CD14-positive monocyte (primary cell): Measurements from ENCODE around the gene NMBR. TPM values are rescaled to one million over a fixed set of nuclear protein-coding genes. Genes with fewer than 3 reads are reported as not detected.

Source experiments
- DNase-seq, 3 donors: peaks; one replicate each; pipeline ENCODE4 v3.0.0-alpha.2; 2011 to 2022
- H2AFZ ChIP-seq: 2 replicates; pipeline ENCODE4 v1.6.0; 2012; ENCODE audit warnings: mild to moderate bottlenecking, low read depth, low read length, inconsistent platforms; ENCODE audit not compliant: insufficient read depth, poor library complexity, severe bottlenecking
- H3K27ac ChIP-seq, 2 donors: 1 replicate in 1 of 2; 2 replicates in 1 of 2; pipeline ENCODE4 v1.5.1; 2012 to 2013; ENCODE audit warnings: low read length in 2 of 2, control low read depth in 1 of 2, inconsistent platforms in 1 of 2, low read depth in 1 of 2, mild to moderate bottlenecking in 1 of 2
- H3K27me3 ChIP-seq, 2 donors: one replicate each; pipeline versions ENCODE4 v1.6.0 to v1.6.1; 2011 to 2013; ENCODE audit warnings: low read length in 2 of 2; ENCODE audit not compliant: control insufficient read depth in 2 of 2, insufficient read depth in 2 of 2
- H3K36me3 ChIP-seq, 2 donors: replicated peaks in 1 of 2; 1 replicate in 1 of 2; 2 replicates in 1 of 2; pipeline versions ENCODE4 v1.5.1 to v1.6.1; 2012 to 2013; ENCODE audit warnings: low read length in 2 of 2, control low read depth in 1 of 2, inconsistent platforms in 1 of 2, mild to moderate bottlenecking in 1 of 2; ENCODE audit not compliant: insufficient read depth in 2 of 2, control insufficient read depth in 1 of 2
- H3K4me1 ChIP-seq, 2 donors: 1 replicate in 1 of 2; 2 replicates in 1 of 2; pipeline versions ENCODE4 v1.5.1 to v1.6.1; 2012 to 2013; ENCODE audit warnings: low read length in 2 of 2, control low read depth in 1 of 2, inconsistent platforms in 1 of 2, mild to moderate bottlenecking in 1 of 2, moderate library complexity in 1 of 2; ENCODE audit not compliant: insufficient read depth in 2 of 2, control insufficient read depth in 1 of 2
- H3K4me2 ChIP-seq: replicated peaks from 2 replicates; pipeline ENCODE3; 2012; ENCODE audit warnings: low read length, moderate library complexity, mild to moderate bottlenecking; ENCODE audit not compliant: poor library complexity, severe bottlenecking; ENCODE audit errors: extremely low read depth
- H3K4me3 ChIP-seq, 3 experiments: fragments of 200-600 bp in 1 of 3; sonication (generic) in 1 of 3; replicated peaks in 1 of 3; 1 replicate in 2 of 3; 2 replicates in 1 of 3; pipeline ENCODE4 v1.5.1; 2011 to 2013; ENCODE audit warnings: low read length in 3 of 3, mild to moderate bottlenecking in 3 of 3, control low read depth in 2 of 3, low read depth in 2 of 3, inconsistent platforms in 1 of 3, moderate library complexity in 1 of 3
- H3K79me2 ChIP-seq: 2 replicates; pipeline ENCODE4 v1.6.0; 2012; ENCODE audit warnings: mild to moderate bottlenecking, control low read depth, inconsistent platforms, low read length, moderate library complexity; ENCODE audit not compliant: insufficient read depth
- H3K9ac ChIP-seq: 2 replicates; pipeline ENCODE4 v1.6.0; 2017; ENCODE audit warnings: low read length, mild to moderate bottlenecking; ENCODE audit not compliant: insufficient read depth, poor library complexity, severe bottlenecking
- H3K9me3 ChIP-seq, 2 donors: replicated peaks in 1 of 2; 1 replicate in 1 of 2; 2 replicates in 1 of 2; pipeline versions ENCODE4 v1.5.1 to v1.6.1; 2012 to 2013; ENCODE audit warnings: low read length in 2 of 2, control low read depth in 1 of 2; ENCODE audit not compliant: control insufficient read depth in 1 of 2, insufficient read depth in 1 of 2
- H4K20me1 ChIP-seq: 2 replicates; pipeline ENCODE4 v1.6.0; 2012; ENCODE audit warnings: mild to moderate bottlenecking, low read length, control low read depth, moderate library complexity; ENCODE audit not compliant: insufficient read depth
- H3K27ac Mint-ChIP-seq, 7 donors: one replicate each; pipeline ENCODE4 v1.8.0; 2020; ENCODE audit warnings: mild to moderate bottlenecking in 7 of 7, mixed read lengths in 7 of 7, moderate library complexity in 6 of 7, inconsistent platforms in 2 of 7
- H3K27me3 Mint-ChIP-seq, 3 donors: one replicate each; pipeline ENCODE4 v1.8.0; 2021 to 2022; ENCODE audit warnings: low read depth in 3 of 3, mild to moderate bottlenecking in 3 of 3, mixed read lengths in 3 of 3, moderate library complexity in 3 of 3, inconsistent platforms in 1 of 3
- H3K36me3 Mint-ChIP-seq, 2 donors: one replicate each; pipeline ENCODE4 v1.8.0; 2020; ENCODE audit warnings: mixed read lengths in 2 of 2, inconsistent platforms in 1 of 2, mild to moderate bottlenecking in 1 of 2
- H3K4me1 Mint-ChIP-seq: one replicate; pipeline ENCODE4 v1.8.0; 2020; ENCODE audit warnings: mild to moderate bottlenecking, mixed read lengths
- H3K4me3 Mint-ChIP-seq, 2 donors: one replicate each; pipeline ENCODE4 v1.8.0; 2020; ENCODE audit warnings: mild to moderate bottlenecking in 2 of 2, mixed read lengths in 2 of 2, moderate library complexity in 1 of 2
- H3K9me3 Mint-ChIP-seq, 7 donors: one replicate each; pipeline ENCODE4 v1.8.0; 2020 to 2022; ENCODE audit warnings: mixed read lengths in 7 of 7, mild to moderate bottlenecking in 6 of 7, moderate library complexity in 6 of 7, inconsistent platforms in 2 of 7
- CTCF ChIP-seq: fragments of 200-600 bp; IDR thresholded peaks from one replicate; pipeline ENCODE4 v1.8.0; 2022; ENCODE audit warnings: antibody characterized with exemption, mild to moderate bottlenecking
- WGBS: methylation state at CpG from one replicate; pipeline ENCODE4 v1.1.5; 2013; ENCODE audit warnings: missing lambda C conversion rate; ENCODE audit not compliant: insufficient coverage; 5-methylcytosine and 5-hydroxymethylcytosine counted together
- intact Hi-C, 2 donors: fragments of 100-400 bp; cut with micrococcal nuclease; formaldehyde crosslinking; loops; one replicate each; pipeline versions ENCODE4 v1.15.0 to v1.15.1; 2023
- polyA minus RNA-seq: library from RNA; depleted of rRNA, polyadenylated mRNA; stranded (reverse); fragments of >200 nt; gene quantifications from 2 replicates; pipeline ENCODE4 v1.2.3, GENCODE V29; 2012
- polyA plus RNA-seq, 3 donors: library from polyadenylated mRNA; depleted of rRNA in 1 of 3; unstranded in 2 of 3; stranded (reverse) in 1 of 3; fragments of 300-500 nt in 2 of 3; fragments of >200 nt in 1 of 3; fragmentation: Illumina TruSeq in 2 of 3; gene quantifications; 1 replicate in 2 of 3; 2 replicates in 1 of 3; pipeline ENCODE4 v1.2.3, GENCODE V29; 2012 to 2021
- total RNA-seq, 12 experiments: library from RNA in 1 of 12; stranded (reverse) in 1 of 12; fragments of 120-200 nt in 1 of 12; gene quantifications; one replicate each; pipeline ENCODE4 v1.2.4 and lab custom pipeline; 2013 to 2026; ENCODE audit warnings: mixed read lengths in 6 of 12, inconsistent platforms in 1 of 12

The NMBR gene
- total RNA-seq (2013): not detected
- polyA plus RNA-seq (not detected), polyA minus RNA-seq (not detected in 2 replicates), total RNA-seq (lab: John Stamatoyannopoulos, UW) (0 to 0.35 (median 0) reads per million in 11 experiments)

- DNase-seq: peak; percentile 98 to 100 (median 98)
- H3K4me3 ChIP-seq: peak within 1 kb of the TSS; percentile 79 to 95 (median 87)
- no peaks in the 10 kb centered on the region for H3K9me3 Mint-ChIP-seq
- H3K79me2 ChIP-seq: peaks cover 55% of the 10 kb centered on the region
- peaks cover 22 to 24% of the 10 kb centered on the region in 2 donors for H3K4me1 ChIP-seq
- no peaks in the 10 kb centered on the region for H3K27me3 ChIP-seq
- peaks cover 0 to 14% of the 10 kb centered on the region in 2 donors for H3K36me3 ChIP-seq
- H3K4me2 ChIP-seq: peak within 1 kb of the TSS; percentile 93
- peak; percentile 81 for TF ChIP-seq CTCF
- intact Hi-C loops: loop anchor here in 1 of 2 donors (5.0 kb wide), 1 partner anchor 240 kb away; no protein-coding TSS in a partner anchor
- no peaks in the 10 kb centered on the region for H3K9me3 ChIP-seq
- under 1% methylated on average over 34 of the region's 38 CpGs for WGBS
- peak within 1 kb of the TSS; percentile 84 for H2AFZ ChIP-seq
- peaks cover 38% of the 10 kb centered on the region for H3K4me1 Mint-ChIP-seq
- H3K27me3 Mint-ChIP-seq: peaks cover 0 to 4% (median 4%) of the 10 kb centered on the region in 3 donors
- peak within 1 kb of the TSS; percentile 90 to 95 for H3K4me3 Mint-ChIP-seq
- H3K9ac ChIP-seq: peak within 1 kb of the TSS; percentile 69
- peak within 1 kb of the TSS; percentile 46 to 83 for H3K27ac ChIP-seq
- H3K27ac Mint-ChIP-seq: peak within 1 kb of the TSS; percentile 86 to 94 (median 90)
- H3K36me3 Mint-ChIP-seq: peaks cover 12 to 22% of the 10 kb centered on the region in 2 donors
- peaks cover 31% of the 10 kb centered on the region for H4K20me1 ChIP-seq
These were observed at the start of gene NMBR, which contains the start of gene VTA1 for GRCh38 chr6:142146828-142147662. Gene NMBR, minus strand, starts transcription at chr6:142147122. Its CDS starts 58,464 bp downstream, at chr6:142088658. Gene VTA1, plus strand, starts transcription at chr6:142147263. Its CDS starts 25 bp downstream, at chr6:142147288.

DNA sequence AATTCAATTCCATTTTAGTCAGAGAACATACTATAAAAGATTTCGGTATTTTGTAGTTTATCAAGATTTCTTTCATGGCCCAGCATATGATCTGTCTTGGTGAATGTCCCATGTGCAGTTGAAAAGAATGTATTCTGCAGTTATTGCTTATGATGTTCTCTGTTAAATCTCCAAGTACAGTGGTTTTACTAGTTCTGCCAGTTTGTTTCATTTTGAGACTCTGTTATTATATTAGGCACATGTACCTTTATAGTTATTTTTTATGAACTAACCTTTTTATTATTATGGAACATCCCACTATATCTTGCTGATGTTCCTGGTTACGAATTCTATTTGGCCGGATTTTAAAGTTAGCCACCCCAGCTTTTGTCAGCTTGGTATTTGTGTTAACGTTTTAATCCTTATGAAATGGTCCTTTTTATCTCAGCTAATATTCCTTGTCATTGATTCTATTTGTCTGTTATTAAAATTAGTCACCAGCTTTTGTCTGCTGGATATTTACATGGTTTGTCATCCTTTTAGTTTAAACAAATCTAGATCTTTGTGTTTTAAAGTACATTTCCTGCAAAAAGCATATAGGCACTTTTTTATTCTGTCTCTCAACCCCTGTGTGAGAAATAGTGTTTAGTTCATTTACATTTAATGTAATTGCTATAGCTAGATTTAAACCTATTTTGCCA is 49.1 kb upstream of the NMBR start:
- H3K4me1 Mint-ChIP-seq: no peaks in the 10 kb centered on the region
- WGBS: no CpG with 5 or more reads among the region's 4 CpGs
- H3K79me2 ChIP-seq: no peaks in the 10 kb centered on the region

More for the DNA sequence above, 49.1 kb upstream of the NMBR start:
- Histone ChIP-seq H3K27ac (no peak overlapping the region), H3K27me3 (no peaks in the 10 kb centered on the region), H3K9ac (no peak overlapping the region), H3K4me2 (no peak overlapping the region), H2AFZ (no peak overlapping the region), H3K4me3 (no peak overlapping the region), H3K36me3 (peaks cover 38 to 51% of the 10 kb centered on the region in 2 donors), H4K20me1 (peaks cover 8% of the 10 kb centered on the region), H3K4me1 (no peaks in the 10 kb centered on the region), H3K9me3 (no peaks in the 10 kb centered on the region)
- Mint-ChIP-seq H3K27me3 (no peaks in the 10 kb centered on the region), H3K36me3 (peaks cover 45 to 46% of the 10 kb centered on the region in 2 donors), H3K9me3 (no peaks in the 10 kb centered on the region), H3K4me3 (no peak overlapping the region), H3K27ac (no peak overlapping the region)
- TF ChIP-seq CTCF: no peak
- intact Hi-C loops: no loop called here
- DNase-seq: no peak
